Loucy (cell line): ENCODE measurements around the gene RAD51B.

Experiments
- H2AFZ ChIP-seq: fragments of 200-600 bp; sonication (generic); 2 replicates; pipeline ENCODE4 v1.6.0; 2016; ENCODE audit warnings: antibody characterized with exemption, mild to moderate bottlenecking, low read length, moderate library complexity
- H3F3A ChIP-seq: fragments of 200-600 bp; 2 replicates; pipeline ENCODE4 v1.6.0; 2016; ENCODE audit warnings: antibody characterized with exemption, low read depth, mild to moderate bottlenecking
- H3K27me3 ChIP-seq: fragments of 200-600 bp; sonication (generic); 2 replicates; pipeline ENCODE4 v1.6.1; 2014; ENCODE audit warnings: low read length, mild to moderate bottlenecking; ENCODE audit not compliant: insufficient read depth, poor library complexity, severe bottlenecking
- H3K36me3 ChIP-seq: fragments of 200-600 bp; sonication (generic); 2 replicates; pipeline ENCODE4 v1.6.1; 2016; ENCODE audit warnings: low read length; ENCODE audit not compliant: insufficient read depth
- H3K4me1 ChIP-seq: fragments of 200-600 bp; sonication (generic); 2 replicates; pipeline ENCODE4 v1.5.1; 2014; ENCODE audit warnings: low read length, mild to moderate bottlenecking; ENCODE audit not compliant: insufficient read depth, poor library complexity, severe bottlenecking
- H3K4me2 ChIP-seq: fragments of 200-600 bp; sonication (generic); 2 replicates; pipeline ENCODE4 v1.6.0; 2014; ENCODE audit warnings: antibody characterized with exemption, low read length, low read depth, mild to moderate bottlenecking; ENCODE audit not compliant: poor library complexity, severe bottlenecking
- H3K4me3 ChIP-seq: fragments of 200-600 bp; sonication (generic); 2 replicates; pipeline ENCODE4 v1.5.1; 2014; ENCODE audit warnings: low read length, mild to moderate bottlenecking, mixed read lengths; ENCODE audit not compliant: poor library complexity, severe bottlenecking
- H3K79me2 ChIP-seq: fragments of 200-600 bp; sonication (generic); 2 replicates; pipeline ENCODE4 v1.6.1; 2014; ENCODE audit warnings: low read length; ENCODE audit not compliant: insufficient read depth
- H3K9ac ChIP-seq: fragments of 200-600 bp; sonication (generic); 2 replicates; pipeline ENCODE4 v1.6.0; 2014; ENCODE audit warnings: mild to moderate bottlenecking, low read depth, low read length, moderate library complexity; ENCODE audit not compliant: poor library complexity, severe bottlenecking
- H3K9me2 ChIP-seq: fragments of 200-600 bp; sonication (generic); replicated peaks from 2 replicates; pipeline ENCODE4 v1.6.1; 2016; ENCODE audit warnings: low read depth, low read length, mixed read lengths
- H3K9me3 ChIP-seq: fragments of 200-600 bp; sonication (generic); 2 replicates; pipeline ENCODE4 v1.6.1; 2014; ENCODE audit warnings: mild to moderate bottlenecking, antibody characterized with exemption, low read length, low read depth; ENCODE audit not compliant: insufficient read depth
- H4K20me1 ChIP-seq: fragments of 200-600 bp; sonication (generic); 2 replicates; pipeline ENCODE4 v1.6.0; 2014; ENCODE audit warnings: antibody characterized with exemption, low read length, mild to moderate bottlenecking; ENCODE audit not compliant: insufficient read depth, poor library complexity, severe bottlenecking
- EZH2phosphoT487 ChIP-seq: fragments of 200-600 bp; IDR thresholded peaks from 2 replicates; pipeline ENCODE4 v1.6.1; 2018; ENCODE audit warnings: antibody characterized with exemption, mild to moderate bottlenecking, moderate library complexity, borderline replicate concordance
- TF ChIP-seq, protein P1 (sequence below): fragments of 200-600 bp; sonication (generic); conservative IDR thresholded peaks from 2 replicates; pipeline ENCODE4 v1.5.1; 2014; ENCODE audit warnings: mild to moderate bottlenecking, antibody characterized with exemption, low read length

Gene RAD51B

DNA sequence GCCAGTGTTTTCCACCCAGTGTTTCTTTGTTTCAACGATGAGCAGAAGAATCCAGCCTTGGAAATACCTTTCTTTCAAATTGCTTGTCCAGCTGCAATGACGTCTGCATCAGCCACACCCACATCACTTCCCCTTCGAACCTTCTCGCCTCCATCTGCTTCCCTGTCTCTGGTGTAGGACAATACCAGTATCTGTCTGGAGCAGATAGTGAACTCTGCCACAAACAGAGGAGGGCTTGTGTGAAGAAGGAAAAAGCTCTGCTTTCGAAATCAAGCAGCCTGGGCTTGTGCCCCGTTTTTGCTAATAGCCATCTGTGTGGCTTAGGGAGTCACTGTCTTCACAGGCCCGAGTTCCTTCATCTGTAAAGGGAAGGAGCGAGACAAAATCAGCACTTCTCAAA lies 557.9 kb downstream of the RAD51B start:
- Histone ChIP-seq H3K36me3 (no peaks in the 10 kb centered on the region), H4K20me1 (no peaks in the 10 kb centered on the region), H3K9me2 (no peaks in the 10 kb centered on the region), H3F3A (no peaks in the 10 kb centered on the region), H3K4me1 (peaks cover 63% of the 10 kb centered on the region), H3K9ac (no peak overlapping the region), H3K79me2 (no peaks in the 10 kb centered on the region), H2AFZ (no peak overlapping the region), H3K4me2 (no peak overlapping the region), H3K27me3 (no peaks in the 10 kb centered on the region), H3K9me3 (no peaks in the 10 kb centered on the region), H3K4me3 (no peak overlapping the region)
- no peak for TF ChIP-seq EZH2phosphoT487
- TF ChIP-seq, protein P1, sequence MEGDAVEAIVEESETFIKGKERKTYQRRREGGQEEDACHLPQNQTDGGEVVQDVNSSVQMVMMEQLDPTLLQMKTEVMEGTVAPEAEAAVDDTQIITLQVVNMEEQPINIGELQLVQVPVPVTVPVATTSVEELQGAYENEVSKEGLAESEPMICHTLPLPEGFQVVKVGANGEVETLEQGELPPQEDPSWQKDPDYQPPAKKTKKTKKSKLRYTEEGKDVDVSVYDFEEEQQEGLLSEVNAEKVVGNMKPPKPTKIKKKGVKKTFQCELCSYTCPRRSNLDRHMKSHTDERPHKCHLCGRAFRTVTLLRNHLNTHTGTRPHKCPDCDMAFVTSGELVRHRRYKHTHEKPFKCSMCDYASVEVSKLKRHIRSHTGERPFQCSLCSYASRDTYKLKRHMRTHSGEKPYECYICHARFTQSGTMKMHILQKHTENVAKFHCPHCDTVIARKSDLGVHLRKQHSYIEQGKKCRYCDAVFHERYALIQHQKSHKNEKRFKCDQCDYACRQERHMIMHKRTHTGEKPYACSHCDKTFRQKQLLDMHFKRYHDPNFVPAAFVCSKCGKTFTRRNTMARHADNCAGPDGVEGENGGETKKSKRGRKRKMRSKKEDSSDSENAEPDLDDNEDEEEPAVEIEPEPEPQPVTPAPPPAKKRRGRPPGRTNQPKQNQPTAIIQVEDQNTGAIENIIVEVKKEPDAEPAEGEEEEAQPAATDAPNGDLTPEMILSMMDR, result no peak

DNA sequence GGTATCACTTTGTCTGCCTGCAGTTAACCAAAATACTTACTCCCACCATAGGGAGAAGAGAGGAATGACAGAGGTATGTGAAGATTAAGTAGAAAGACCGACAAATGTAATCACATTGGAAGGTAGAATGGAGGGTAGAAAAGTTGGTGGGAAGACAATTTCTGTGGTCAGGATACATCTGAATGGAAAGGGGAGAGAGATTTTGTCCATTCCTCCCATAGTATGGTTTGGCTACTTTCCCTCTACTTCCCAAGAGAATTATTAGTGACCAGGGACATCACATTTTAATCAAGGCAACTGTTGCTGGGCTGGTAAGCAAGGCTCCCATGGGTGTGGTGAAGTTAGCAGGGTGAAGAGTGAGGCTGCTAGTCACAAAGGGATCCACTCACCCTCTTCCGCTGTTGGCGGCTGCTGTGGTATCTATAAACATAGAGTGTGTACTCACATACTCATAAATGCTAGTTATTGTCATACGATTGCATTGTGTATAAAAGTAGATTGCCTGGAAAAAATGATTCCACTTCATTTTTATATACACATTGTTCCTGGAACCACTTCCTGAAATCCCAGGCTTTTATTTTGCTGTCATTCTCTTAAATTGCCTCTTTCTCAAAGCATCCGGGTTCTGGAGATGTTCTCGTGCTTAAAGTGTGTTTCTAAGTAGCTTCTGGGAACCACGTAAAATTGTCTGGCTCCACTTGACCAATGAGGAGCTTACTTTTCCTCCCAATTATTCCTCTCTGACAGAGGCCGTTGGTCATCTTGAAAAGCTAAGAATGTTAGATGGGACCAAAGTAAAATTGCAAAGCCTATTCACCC lies 560.1 kb downstream of the RAD51B start:
- Histone ChIP-seq H3F3A (no peaks in the 10 kb centered on the region), H3K4me3 (no peak overlapping the region), H3K9me3 (no peaks in the 10 kb centered on the region), H3K36me3 (no peaks in the 10 kb centered on the region), H2AFZ (no peak overlapping the region), H3K4me1 (peaks cover 66% of the 10 kb centered on the region), H3K27me3 (no peaks in the 10 kb centered on the region), H3K9ac (peak overlapping the region; percentile 3), H4K20me1 (no peaks in the 10 kb centered on the region), H3K79me2 (no peaks in the 10 kb centered on the region), H3K4me2 (peak overlapping the region; percentile 12), H3K9me2 (no peaks in the 10 kb centered on the region)
- no peak for TF ChIP-seq EZH2phosphoT487
- TF ChIP-seq, protein P1, result no peak

DNA sequence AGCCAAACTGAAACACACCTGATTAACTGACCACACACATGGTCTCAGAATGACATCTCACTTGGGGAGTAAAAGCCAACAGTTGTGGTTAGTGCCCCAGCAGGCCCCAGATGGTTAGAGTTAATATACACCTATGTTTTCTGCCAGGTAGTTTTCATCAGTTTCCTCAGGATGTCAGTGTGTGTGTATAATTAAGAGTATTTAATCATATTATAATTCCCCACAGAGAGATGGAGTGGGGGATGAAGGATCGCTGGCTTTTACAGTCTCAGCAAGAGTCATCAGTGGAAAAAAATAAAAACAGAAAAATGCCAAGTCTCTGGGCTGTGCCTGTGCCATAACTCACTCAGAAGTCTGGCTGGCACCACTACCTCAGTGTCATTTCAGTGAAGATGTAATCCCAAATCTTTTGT lies 560.8 kb downstream of the RAD51B start:
- Histone ChIP-seq H3K36me3 (no peaks in the 10 kb centered on the region), H3K9me2 (no peaks in the 10 kb centered on the region), H3F3A (no peaks in the 10 kb centered on the region), H3K79me2 (no peaks in the 10 kb centered on the region), H3K4me2 (peak overlapping the region; percentile 12), H4K20me1 (no peaks in the 10 kb centered on the region), H3K27me3 (no peaks in the 10 kb centered on the region), H3K9me3 (no peaks in the 10 kb centered on the region), H3K4me1 (peaks cover 60% of the 10 kb centered on the region), H3K9ac (peak overlapping the region; percentile 3), H2AFZ (no peak overlapping the region), H3K4me3 (no peak overlapping the region)
- TF ChIP-seq EZH2phosphoT487, result no peak
- TF ChIP-seq, protein P1, result no peak
